Neural cell (in vitro differentiated cells): ENCODE measurements around the gene ME3.

Experiments
- EZH2 ChIP-seq: fragments of 200-600, 300-800 bp; shearing (Covaris generic), sonication (generic); IDR thresholded peaks from 2 replicates; pipeline ENCODE4 v1.6.1; 2014; ENCODE audit warnings: antibody characterized with exemption, low read length, borderline replicate concordance, mild to moderate bottlenecking; ENCODE audit not compliant: insufficient read depth, poor library complexity, severe bottlenecking
- POLR2AphosphoS5 ChIP-seq: IDR thresholded peaks from 2 replicates; pipeline ENCODE4 v1.6.1; 2012
- RAD21 ChIP-seq: fragments of 450-650 bp; conservative IDR thresholded peaks from 2 replicates; pipeline ENCODE4 v1.6.1; 2014; ENCODE audit warnings: antibody characterized with exemption, mild to moderate bottlenecking, moderate library complexity
- TF ChIP-seq, protein P1 (sequence below): fragments of 450-650 bp; IDR thresholded peaks from 2 replicates; pipeline ENCODE4 v1.5.1; 2014; ENCODE audit warnings: antibody characterized with exemption, mild to moderate bottlenecking, moderate library complexity; ENCODE audit not compliant: poor library complexity, severe bottlenecking

DNA sequence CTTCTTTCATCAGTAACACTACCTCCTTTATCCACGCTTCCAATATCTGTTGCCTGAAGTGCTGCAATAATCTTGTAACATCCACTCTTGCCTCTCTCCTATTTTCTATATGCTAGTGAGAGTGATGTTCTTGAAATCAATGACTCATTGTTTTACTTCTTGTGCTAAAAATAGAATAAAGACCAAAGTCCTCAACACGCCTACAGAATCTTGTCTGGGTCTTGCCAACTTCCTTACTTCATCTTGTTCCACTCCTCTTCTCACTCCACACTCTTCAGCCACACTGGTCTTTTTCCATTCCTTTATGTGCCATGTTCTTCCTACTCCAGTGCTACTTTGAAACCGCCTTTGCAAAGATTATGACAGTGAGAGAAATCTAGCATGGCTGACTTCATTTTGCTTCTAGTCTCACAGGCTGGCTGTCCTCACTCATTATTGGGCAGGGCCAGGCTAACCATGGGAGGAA lies 161.3 kb downstream of the ME3 start:
- TF ChIP-seq, protein P1, sequence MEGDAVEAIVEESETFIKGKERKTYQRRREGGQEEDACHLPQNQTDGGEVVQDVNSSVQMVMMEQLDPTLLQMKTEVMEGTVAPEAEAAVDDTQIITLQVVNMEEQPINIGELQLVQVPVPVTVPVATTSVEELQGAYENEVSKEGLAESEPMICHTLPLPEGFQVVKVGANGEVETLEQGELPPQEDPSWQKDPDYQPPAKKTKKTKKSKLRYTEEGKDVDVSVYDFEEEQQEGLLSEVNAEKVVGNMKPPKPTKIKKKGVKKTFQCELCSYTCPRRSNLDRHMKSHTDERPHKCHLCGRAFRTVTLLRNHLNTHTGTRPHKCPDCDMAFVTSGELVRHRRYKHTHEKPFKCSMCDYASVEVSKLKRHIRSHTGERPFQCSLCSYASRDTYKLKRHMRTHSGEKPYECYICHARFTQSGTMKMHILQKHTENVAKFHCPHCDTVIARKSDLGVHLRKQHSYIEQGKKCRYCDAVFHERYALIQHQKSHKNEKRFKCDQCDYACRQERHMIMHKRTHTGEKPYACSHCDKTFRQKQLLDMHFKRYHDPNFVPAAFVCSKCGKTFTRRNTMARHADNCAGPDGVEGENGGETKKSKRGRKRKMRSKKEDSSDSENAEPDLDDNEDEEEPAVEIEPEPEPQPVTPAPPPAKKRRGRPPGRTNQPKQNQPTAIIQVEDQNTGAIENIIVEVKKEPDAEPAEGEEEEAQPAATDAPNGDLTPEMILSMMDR = no peak
- TF ChIP-seq EZH2 (no peak), POLR2AphosphoS5 (no peak), RAD21 (no peak)
